Colonic mucosa (tissue), 4 donors: ENCODE results near the gene CALHM4. TPM values are rescaled to one million over a fixed set of nuclear protein-coding genes. Genes with fewer than 3 reads are reported as not detected.

Source experiments
- DNase-seq: peaks from one replicate; pipeline ENCODE4 v3.0.0-alpha.2; 2020
- H3K27ac ChIP-seq: fragments of 200-600 bp; one replicate; pipeline ENCODE4 v1.8.0; 2021
- H3K27me3 ChIP-seq: fragments of 200-600 bp; one replicate; pipeline ENCODE4 v1.8.0; 2021
- H3K36me3 ChIP-seq: fragments of 200-600 bp; one replicate; pipeline ENCODE4 v1.8.0; 2021
- H3K4me1 ChIP-seq: fragments of 200-600 bp; one replicate; pipeline ENCODE4 v1.8.0; 2021; ENCODE audit warnings: mild to moderate bottlenecking
- H3K4me3 ChIP-seq: fragments of 200-600 bp; one replicate; pipeline ENCODE4 v1.8.0; 2021
- H3K9ac ChIP-seq, 2 donors: one replicate each; pipeline ENCODE4 v1.7.0; 2013; ENCODE audit warnings: control low read depth in 2 of 2, low read depth in 2 of 2, low read length in 2 of 2
- H3K9me3 ChIP-seq: fragments of 200-600 bp; one replicate; pipeline ENCODE4 v1.8.0; 2021
- CTCF ChIP-seq: fragments of 200-600 bp; IDR thresholded peaks from one replicate; pipeline ENCODE4 v1.8.0; 2022; ENCODE audit warnings: antibody characterized with exemption, mild to moderate bottlenecking
- intact Hi-C: fragments of 100-400 bp; cut with DNase I; formaldehyde crosslinking; loops from one replicate; pipeline ENCODE4 v1.14.1; 2022
- total RNA-seq, 2 donors: library from RNA; stranded (reverse); fragmentation: NEBNext Ultra II Directional in 1 of 2; extraction: Animal tissue kit (Norgen Biotek cat#: 25700) in 1 of 2; gene quantifications; one replicate each; pipeline ENCODE4 v1.2.1, GENCODE V29; 2021
- donor health status: healthy.
- donor health status: DM: no; HTN: no; CAD: no.
- donor health status: DM: no; HTN: no; CAD: no.

CALHM4 gene
- total RNA-seq, 2 donors from 2014 or later = not detected

GRCh38 chr6:116556065-116556464 is 2.5 kb downstream of the CALHM4 start:
- no peaks in the 10 kb centered on the region for H3K27me3 ChIP-seq
- no peaks in the 10 kb centered on the region for H3K36me3 ChIP-seq
- H3K9me3 ChIP-seq = no peaks in the 10 kb centered on the region
- no peak overlapping the region for H3K4me3 ChIP-seq
- H3K9ac ChIP-seq = no peak overlapping the region
- no peak for DNase-seq
- H3K4me1 ChIP-seq = no peaks in the 10 kb centered on the region
- intact Hi-C loops = no loop called here
- no peak overlapping the region for H3K27ac ChIP-seq
- no peak for TF ChIP-seq CTCF

DNA sequence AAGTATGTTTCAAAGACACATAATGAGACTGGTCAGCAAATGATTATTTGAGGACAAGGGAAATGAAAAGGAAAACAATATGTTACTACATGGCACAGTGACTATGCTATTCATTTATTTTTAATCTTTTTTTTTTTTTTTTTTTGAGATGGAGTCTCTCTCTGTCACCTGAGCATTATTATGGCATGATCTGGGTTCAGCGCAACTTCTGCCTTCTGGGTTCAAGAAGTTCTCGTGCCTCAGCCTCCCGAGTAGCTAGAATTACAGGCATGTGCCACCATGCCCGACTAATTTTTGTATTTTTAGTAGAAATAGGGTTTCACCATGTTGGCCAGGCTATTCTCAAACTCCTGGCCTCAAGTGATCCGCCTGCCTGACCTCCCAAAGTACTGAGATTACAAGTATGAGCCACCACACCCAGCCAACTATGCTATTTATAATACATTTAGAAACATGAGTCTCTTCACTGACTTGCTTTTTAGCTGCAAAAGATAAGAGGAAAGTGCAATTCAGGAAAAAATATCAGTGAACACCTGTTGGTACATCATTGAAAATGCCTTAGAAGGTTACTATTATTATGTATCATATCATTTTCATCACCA is 3.4 kb downstream of the CALHM4 start:
- Histone ChIP-seq H3K9ac (no peak overlapping the region), H3K36me3 (no peaks in the 10 kb centered on the region), H3K27me3 (no peaks in the 10 kb centered on the region), H3K4me3 (no peak overlapping the region), H3K4me1 (no peaks in the 10 kb centered on the region), H3K27ac (no peak overlapping the region), H3K9me3 (no peaks in the 10 kb centered on the region)
- no peak for DNase-seq
- intact Hi-C loops = no loop called here
- TF ChIP-seq CTCF = no peak

DNA sequence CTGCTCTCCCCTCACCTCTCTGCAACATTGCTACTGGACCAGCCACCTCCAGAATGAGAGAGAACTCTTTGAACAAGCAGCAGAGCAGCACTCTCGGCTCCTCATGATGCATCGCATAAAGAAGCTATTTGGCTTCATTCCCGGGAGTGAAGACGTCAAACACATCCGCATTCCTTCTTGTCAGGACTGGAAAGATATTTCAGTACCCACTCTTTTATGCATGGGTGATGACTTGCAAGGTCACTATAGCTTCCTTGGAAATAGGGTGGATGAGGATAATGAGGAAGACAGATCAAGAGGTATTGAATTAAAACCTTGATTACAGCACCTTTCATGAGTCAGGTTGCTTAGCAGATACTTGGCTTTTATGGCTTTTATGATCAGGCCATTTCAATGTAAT is 4.3 kb downstream of the CALHM4 start:
- H3K4me3 ChIP-seq = no peak overlapping the region
- H3K4me1 ChIP-seq = no peaks in the 10 kb centered on the region
- H3K27me3 ChIP-seq = no peaks in the 10 kb centered on the region
- intact Hi-C loops = no loop called here
- H3K27ac ChIP-seq = no peak overlapping the region
- no peak for DNase-seq
- no peak overlapping the region for H3K9ac ChIP-seq
- no peaks in the 10 kb centered on the region for H3K9me3 ChIP-seq
- TF ChIP-seq CTCF = no peak
- H3K36me3 ChIP-seq = no peaks in the 10 kb centered on the region

GRCh38 chr6:116560130-116560529 is 6.6 kb downstream of the CALHM4 start:
- no peaks in the 10 kb centered on the region for H3K9me3 ChIP-seq
- no peaks in the 10 kb centered on the region for H3K4me1 ChIP-seq
- intact Hi-C loops = no loop called here
- no peaks in the 10 kb centered on the region for H3K27me3 ChIP-seq
- no peak overlapping the region for H3K4me3 ChIP-seq
- no peak overlapping the region for H3K9ac ChIP-seq
- no peak overlapping the region for H3K27ac ChIP-seq
- no peak for DNase-seq
- H3K36me3 ChIP-seq = no peaks in the 10 kb centered on the region
- no peak for TF ChIP-seq CTCF

DNA sequence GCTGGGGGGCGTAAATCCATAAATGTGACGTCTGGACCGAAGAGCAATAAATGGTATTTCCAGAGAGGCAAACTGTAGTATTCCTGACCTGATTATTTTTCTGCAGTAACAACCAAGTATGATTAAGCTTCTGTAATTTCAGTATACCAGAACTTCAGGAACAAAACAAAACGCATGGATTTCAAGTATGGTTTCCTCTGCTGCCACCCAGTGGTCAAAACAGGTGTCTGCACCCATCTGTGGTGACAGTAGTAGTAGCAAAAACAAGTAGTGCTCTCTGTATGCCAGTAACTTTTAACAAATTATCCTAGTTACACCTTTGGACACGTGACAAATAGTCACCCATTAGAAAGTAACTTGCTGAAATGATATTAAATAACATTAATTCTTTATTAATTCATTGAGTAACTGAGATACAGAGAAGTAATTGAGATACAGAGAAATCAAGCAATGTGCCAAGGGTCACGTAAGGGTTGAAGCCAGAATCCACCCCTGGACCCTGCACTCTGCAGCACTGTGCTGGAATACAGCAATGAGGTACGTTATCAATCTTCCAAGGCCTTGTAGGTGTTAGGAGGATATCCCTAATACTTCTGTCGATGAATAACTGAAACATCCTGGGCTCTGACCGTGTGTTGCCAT is 7.9 kb downstream of the CALHM4 start:
- no peak overlapping the region for H3K4me3 ChIP-seq
- H3K9me3 ChIP-seq = no peaks in the 10 kb centered on the region
- TF ChIP-seq CTCF = peak; percentile 95
- no peaks in the 10 kb centered on the region for H3K4me1 ChIP-seq
- peak; percentile 79 for DNase-seq
- H3K27ac ChIP-seq = no peak overlapping the region
- no peaks in the 10 kb centered on the region for H3K27me3 ChIP-seq
- intact Hi-C loops = no loop called here
- H3K36me3 ChIP-seq = no peaks in the 10 kb centered on the region
- H3K9ac ChIP-seq = no peak overlapping the region
